GM21737 (cell line): Measurements from ENCODE around the gene RRP12.
"Not testable (repeated sequence)": the region's sequence is repeated elsewhere in the genome, so short reads cannot be mapped to it uniquely, and the experiment has no call there.

Experiments used
- ATAC-seq: cut with Tn5 transposase; IDR thresholded peaks from one replicate; pipeline ENCODE4 v1.9.1; 2021; ENCODE audit warnings: mild to moderate bottlenecking, moderate library complexity; ENCODE audit not compliant: unreplicated experiment

Gene RRP12

DNA sequence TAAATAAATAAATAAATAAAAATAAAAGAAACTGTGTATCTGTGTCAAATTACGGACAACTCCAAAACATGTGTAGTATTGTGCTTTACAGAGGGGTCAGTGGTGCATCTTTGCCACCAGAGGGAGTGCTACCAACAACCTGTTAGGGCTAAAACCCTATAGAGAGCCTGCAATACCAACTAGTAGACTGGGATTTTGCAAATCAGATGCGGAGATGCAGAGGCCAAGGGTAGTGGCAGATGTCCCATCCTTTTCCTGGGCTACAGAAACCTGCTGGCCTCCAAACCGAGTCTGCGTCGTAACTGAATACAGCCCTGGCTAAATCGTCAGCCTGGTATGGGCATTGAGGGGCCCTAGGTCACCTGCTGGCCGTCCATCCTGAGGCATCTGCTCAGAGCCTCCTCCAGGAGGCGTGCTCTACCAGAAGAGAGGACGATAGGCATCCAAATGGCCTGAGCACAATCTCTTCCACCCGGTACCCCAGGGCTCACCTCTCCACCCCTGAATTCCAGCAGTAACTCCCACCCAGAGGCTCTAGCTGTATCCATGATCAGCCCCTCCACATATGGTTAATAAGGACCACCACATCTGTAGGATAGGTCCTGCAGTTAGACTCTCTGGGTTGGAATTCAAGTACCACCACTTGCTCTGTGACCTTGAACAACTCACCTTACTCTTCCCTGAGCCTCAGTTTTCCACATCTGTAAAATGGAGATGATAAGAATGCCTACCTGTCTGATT is 6.2 kb upstream of the RRP12 start:
- ATAC-seq, result peak; percentile 89

DNA sequence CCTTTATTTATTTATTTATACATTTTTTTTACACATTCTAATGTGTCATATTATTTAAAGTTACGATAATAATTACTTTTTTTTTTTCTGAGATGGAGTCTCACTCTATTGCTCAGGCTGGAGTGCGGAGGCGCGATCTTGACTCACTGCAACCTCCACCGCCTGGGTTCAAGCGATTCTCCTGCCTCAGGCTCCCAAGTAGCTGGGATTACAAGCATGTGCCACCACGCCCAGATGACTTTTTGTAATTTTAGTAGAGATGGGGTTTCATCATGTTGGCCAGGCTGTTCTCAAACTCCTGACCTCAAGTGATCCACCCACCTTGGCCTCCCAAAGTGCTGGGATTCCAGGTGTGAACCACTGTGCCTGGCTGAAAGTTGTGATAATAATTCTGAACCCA is 5.3 kb upstream of the RRP12 start:
- ATAC-seq, result not testable (repeated sequence)

DNA sequence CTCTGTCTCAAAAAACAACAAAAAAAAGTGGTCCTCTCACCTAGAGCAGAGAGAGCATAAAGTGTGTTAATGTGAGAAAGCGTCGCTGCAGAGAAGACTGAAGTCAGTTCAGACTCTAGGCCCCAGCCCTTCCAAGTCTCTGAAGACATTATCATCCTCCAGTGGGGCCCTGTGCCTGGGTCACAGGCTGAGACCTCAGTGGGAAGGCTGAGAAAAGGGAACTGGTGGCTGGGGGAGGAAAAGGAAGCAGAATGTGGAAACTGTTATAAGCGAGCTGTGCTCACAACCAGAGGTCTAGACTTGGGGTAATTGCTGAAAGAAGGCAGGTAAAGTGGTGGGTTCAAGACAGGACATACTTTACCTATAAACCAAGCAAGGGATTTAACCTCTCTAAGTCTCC is 4.9 kb upstream of the RRP12 start:
- no peak for ATAC-seq

DNA sequence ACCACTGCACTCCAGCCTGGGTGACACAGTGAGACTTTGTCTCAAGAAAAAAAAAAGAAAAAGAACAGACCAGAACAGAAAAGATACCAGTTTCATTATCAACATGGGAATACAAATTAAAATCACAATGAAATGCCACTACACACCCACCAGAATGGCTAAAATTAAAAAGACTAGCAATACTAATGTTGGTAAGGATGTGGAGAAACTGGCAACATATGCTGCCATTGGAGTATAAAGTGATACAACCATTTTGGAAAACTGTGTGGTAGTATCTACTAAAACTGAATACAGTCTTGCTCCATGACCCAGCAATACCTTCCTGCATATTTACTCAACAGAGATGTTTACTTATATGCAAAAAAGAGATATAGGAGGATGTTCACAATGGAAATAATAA is 2.9 kb upstream of the RRP12 start:
- no peak for ATAC-seq

DNA sequence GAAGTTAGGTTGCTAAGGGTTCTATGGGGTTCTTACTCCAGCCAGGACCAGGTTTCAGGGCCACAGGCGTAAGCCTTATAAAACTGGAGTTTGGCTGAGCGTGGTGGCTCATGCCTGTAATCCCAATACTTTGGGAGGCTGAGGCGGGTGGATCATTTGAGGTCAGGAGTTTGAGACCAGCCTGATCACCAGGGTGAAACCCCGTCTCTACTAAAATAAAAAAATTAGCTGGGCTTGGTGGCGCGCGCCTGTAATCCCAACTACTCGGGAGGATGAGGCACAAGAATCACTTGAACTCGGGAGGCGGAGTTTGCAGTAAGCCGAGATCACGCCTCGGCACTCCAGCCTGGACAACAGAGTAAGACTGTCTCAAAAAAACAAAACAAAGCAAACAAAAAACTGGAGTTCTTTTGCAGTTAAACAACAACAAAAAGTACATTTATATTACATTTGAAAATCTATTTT is 347 bp upstream of the RRP12 start:
- ATAC-seq, result no peak

GRCh38 chr10:97399843-97400545 is 1.1 kb downstream of the RRP12 start:
- no peak for ATAC-seq

- no peak for ATAC-seq
These were observed 5.1 kb downstream of the RRP12 start for GRCh38 chr10:97396056-97396455.

DNA sequence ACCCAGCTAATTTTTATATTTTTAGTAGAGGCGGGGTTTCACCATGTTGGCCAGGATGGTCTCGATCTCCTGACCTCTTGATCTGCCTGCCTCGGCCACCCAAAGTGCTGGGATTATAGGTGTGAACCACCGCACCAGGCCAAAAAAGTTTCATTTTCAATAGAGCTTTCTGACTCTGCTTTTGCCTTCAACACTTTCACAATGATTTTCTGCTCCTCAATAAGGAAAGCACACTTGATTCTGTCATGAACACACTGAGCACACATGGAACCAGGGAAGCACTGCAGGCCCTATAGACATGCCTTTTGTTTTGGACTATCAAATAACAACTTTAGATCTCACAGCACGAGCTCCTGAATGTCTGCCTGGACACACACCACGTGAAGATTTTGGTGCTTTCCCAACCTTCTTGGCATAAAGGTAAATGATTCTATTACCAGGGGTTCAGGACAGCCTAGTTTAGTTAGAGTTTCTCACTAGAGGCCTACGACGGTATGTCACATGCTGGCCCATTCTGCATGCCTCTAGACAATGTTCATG is 8.0 kb downstream of the RRP12 start:
- ATAC-seq, result no peak

- no peak for ATAC-seq
These were observed 11.0 kb downstream of the RRP12 start for GRCh38 chr10:97390091-97390490.

GRCh38 chr10:97388152-97388551 is 13.0 kb downstream of the RRP12 start:
- ATAC-seq, result no peak

DNA sequence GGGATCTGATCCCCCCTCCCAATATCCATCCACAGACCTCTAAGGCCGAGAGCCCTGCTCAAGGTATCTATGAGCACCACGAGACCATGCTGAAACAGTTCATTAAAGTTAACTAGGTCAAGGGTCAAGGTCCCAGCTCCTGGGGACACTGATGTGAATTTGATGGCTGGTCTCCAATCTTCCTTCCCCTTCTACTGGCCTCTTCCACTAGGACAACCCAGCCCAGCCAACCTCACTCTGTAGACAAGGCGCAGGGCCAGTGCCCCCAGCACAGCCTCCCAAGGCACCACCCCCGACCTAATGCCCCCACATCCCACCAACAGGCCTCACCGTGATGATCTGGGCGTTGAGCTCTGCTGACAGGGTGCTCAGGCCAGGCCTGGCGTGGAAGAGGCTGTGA is 15.6 kb downstream of the RRP12 start:
- ATAC-seq, result no peak

DNA sequence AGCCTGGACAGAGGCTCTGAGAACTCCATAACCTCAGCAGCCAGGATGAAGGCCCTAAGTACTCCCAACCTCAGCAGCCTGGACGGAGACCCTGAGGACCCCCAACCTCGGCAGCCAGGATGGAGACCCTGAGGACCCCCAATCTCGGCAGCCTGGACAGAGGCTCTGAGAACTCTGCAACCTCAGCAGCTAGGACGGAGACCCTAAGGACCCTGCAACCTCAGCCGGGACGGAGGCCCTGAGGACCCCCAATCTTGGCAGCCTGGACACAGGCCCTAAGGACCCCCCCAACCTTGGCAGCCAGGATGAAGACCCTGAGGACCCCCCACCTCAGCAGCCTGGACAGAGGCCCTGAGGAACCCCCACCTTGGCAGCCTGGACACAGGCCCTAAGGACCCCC is 16.5 kb downstream of the RRP12 start:
- ATAC-seq, result no peak

DNA sequence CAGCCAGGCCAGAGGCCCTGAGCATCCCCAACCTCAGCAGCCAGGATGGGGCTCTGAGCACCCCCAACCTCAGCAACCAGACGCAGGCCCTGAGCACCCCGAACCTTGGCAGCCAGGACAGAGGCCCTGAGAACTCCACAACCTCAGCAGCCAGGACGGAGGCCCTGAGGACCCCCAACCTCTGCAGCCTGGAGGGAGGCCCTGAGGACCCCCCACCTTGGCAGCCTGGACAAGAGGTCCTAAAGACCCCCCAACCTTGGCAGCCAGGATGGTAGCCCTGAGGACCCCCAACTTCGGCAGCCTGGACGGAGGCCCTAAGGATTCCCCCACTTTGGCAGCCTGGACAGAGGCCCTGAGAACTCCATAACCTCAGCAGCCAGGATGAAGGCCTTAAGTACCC is 17.0 kb downstream of the RRP12 start:
- ATAC-seq, result no peak

DNA sequence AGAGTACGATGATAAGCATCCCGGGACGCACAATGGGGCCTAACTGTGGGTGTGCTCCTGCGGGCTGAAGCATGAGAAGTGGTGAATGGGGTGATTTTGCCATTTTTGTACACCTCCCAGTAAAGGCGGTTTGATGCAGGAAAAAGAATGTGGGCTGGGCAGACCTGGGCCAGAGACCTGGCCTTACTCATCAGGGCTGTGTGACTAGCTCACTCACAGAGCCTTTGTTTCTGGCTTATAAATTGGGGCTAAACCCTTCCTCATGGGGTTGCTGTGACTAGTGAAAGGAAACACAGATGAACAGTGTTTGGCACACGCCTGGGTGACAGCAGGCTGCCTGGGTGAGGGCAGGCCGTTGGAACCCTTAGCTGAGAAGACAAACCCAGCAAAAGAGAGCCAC is 18.0 kb downstream of the RRP12 start:
- no peak for ATAC-seq

- no peak for ATAC-seq
These were observed 19.5 kb downstream of the RRP12 start for GRCh38 chr10:97381626-97382025.

- ATAC-seq, result no peak
These were observed 20.6 kb downstream of the RRP12 start for GRCh38 chr10:97380516-97380915.

GRCh38 chr10:97378933-97379921 is 21.9 kb downstream of the RRP12 start:
- no peak for ATAC-seq

DNA sequence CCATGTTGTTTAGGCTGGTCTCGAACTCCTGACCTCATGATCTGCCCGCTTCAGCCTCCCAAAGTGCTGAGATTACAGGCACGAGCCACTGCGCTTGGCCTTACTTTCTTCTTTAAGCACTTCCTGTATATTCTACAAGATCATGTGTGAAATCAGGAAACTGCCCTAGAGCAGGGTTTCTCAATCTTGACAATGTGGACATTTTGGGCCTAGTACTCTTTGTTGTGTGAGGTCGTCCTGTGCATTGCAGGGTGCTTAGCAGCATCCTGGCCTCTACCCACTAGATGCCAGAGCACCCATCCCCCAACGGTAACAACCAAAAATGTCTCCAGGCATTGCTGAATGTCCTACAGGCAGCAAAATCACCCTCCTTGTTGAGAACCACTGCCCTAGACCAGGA is 24.7 kb downstream of the RRP12 start:
- ATAC-seq, result no peak

DNA sequence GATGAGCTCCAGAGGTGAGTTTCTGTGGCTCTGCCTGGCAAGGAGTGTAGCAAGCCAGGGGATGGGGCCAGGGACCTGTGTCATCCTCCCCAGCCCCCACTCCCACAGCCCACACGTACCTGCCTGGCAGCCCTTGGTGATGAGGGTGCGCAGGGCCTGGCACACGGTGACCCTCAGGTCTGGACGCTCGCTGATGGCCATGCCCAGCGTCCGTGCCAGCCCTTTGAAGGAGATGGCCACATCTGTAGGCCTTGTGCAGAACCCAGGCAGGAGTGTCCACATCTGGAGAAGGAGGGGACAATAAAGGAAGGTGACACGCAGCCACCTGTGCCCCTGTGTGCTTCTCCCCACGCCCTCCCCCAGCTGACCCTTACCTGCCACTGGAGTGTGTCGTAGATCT is 27.7 kb downstream of the RRP12 start:
- no peak for ATAC-seq

DNA sequence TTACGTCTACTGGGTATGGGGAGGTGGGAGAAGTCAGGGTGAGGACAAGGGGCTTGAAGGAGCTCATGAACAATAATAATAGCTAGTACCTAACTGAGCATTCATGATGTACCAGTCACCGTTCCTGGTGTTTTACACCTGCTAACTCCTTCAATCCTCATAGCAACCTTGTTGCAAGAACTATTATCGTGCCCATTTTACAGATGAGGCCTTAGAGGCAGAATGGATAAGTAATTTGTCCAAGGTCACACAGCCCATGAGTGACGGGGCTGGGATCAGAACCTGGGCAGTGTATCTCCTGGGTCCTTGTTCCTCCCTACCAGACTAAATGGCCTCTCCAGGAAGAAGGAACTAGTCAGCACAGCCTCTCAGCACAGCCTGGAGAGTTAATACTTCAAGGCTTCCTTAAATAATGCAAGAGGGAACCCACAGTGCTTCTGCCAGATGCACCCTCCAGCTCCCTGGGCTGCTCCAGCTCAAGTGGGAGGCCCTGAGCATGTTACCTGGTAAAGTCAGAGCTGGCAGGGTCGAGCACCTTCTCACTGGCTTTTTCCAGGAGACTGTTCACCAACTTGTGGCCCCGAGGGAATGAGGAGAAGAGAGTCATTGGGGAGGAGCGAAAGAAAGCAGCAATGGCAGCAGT is 28.8 kb downstream of the RRP12 start:
- no peak for ATAC-seq

DNA sequence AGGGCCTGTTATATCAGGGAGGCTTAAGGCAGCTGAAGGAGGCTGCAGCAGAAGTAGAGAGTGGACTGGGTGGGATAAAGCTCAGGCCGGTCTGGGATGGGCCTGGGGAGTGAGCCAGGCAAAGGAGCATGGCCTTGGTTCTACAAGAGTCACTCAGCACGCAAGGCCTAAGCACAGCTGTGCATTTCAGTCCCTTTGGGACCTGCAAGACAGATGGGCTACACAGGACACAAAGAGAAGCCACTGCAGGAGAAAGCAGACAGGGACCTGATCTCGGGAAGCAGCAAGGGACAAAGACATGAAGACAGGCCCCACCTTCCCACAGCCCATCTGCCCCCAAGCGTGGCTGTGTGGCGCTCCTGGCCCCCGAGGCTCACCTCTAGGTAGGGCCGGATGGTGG is 29.4 kb downstream of the RRP12 start:
- no peak for ATAC-seq
